ENCODE data around the gene FDXACB1.

Gene FDXACB1

DNA sequence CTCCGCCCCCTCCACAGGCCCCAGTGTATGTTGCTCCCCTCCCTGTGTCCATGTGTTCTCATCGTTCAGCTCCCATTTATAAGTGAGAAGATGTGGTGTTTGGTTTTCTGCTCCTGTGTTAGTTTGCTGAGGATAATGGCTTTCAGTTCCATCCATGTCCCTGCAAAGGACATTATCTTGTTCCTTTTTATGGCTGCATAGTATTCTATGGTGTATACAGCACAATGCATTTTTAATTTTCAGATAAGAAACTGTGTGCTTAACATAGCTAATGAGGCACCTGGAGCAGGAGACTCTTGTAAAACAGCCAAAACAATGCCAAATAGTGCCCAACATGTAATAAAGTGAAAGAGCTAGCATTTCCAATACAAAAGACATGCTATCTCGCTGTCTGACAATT, 29.3 kb downstream of the FDXACB1 start:
- Histone ChIP-seq H3K27me3 (no peaks in the 10 kb centered on the region), H3K27ac (no peak overlapping the region), H3K9me3 (no peaks in the 10 kb centered on the region), H3K36me3 (peaks cover 97% of the 10 kb centered on the region), H3K4me3 (no peak overlapping the region), H3K9ac (no peak overlapping the region), H3K4me1 (no peaks in the 10 kb centered on the region), H3K4me2 (no peak overlapping the region), H4K20me1 (no peaks in the 10 kb centered on the region)
- TF ChIP-seq Cebpa-rat (IDR thresholded peaks at IDR 0.05): no peak

DNA sequence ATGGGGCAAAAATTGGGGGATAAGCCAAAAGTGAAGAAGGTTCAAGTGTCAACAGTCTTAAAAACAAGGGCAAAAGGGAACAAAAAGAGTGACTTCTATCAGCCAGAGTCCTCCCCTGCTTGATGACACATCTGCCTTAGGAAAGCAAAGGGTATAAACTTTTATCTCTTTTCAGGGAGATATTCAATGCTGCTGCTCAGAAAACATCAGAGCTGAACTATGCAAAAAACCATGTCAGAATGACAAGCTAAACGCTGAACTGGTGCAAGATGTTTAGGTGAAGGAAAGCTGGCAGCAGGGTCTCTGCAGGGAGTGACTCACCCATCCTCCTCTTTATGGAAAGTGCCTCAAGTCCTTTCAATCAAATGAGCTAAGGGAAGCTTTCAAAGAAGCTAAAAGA, 32.3 kb downstream of the FDXACB1 start:
- Histone ChIP-seq H3K4me1 (no peaks in the 10 kb centered on the region), H3K4me3 (no peak overlapping the region), H3K27me3 (no peaks in the 10 kb centered on the region), H3K4me2 (no peak overlapping the region), H3K27ac (no peak overlapping the region), H3K36me3 (peaks cover 94% of the 10 kb centered on the region), H3K9me3 (no peaks in the 10 kb centered on the region), H4K20me1 (no peaks in the 10 kb centered on the region), H3K9ac (0 out of 2 replicates have a peak overlapping the region, but pooled peaks have one; percentile 29)
- no peak for TF ChIP-seq Cebpa-rat (IDR thresholded peaks at IDR 0.05)

DNA sequence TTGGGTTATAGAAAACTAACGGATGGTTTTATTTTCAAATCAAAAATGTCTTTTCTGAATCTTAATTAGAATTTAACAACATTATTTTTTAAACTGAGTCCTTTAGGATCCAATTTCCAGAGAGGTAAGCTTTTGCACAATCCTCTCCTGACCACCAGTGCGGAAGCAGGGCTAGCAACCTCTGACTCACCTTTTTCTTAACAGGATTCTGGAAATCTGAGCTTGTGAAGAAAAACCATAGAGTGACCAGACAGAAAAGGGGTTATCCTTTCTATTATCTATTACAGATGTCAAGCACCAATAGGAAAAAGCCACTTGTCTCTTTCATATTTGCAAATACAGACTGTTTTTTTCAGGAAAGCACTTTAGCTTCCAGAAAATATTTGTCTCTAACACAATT, 32.9 kb downstream of the FDXACB1 start:
- H3K4me2 ChIP-seq: no peak overlapping the region
- H3K27ac ChIP-seq: no peak overlapping the region
- no peaks in the 10 kb centered on the region for H4K20me1 ChIP-seq
- no peak overlapping the region for H3K4me3 ChIP-seq
- no peaks in the 10 kb centered on the region for H3K27me3 ChIP-seq
- peaks cover 91% of the 10 kb centered on the region for H3K36me3 ChIP-seq
- no peaks in the 10 kb centered on the region for H3K4me1 ChIP-seq
- no peak overlapping the region for H3K9ac ChIP-seq
- H3K9me3 ChIP-seq: no peaks in the 10 kb centered on the region
- TF ChIP-seq Cebpa-rat (IDR thresholded peaks at IDR 0.05): no peak

DNA sequence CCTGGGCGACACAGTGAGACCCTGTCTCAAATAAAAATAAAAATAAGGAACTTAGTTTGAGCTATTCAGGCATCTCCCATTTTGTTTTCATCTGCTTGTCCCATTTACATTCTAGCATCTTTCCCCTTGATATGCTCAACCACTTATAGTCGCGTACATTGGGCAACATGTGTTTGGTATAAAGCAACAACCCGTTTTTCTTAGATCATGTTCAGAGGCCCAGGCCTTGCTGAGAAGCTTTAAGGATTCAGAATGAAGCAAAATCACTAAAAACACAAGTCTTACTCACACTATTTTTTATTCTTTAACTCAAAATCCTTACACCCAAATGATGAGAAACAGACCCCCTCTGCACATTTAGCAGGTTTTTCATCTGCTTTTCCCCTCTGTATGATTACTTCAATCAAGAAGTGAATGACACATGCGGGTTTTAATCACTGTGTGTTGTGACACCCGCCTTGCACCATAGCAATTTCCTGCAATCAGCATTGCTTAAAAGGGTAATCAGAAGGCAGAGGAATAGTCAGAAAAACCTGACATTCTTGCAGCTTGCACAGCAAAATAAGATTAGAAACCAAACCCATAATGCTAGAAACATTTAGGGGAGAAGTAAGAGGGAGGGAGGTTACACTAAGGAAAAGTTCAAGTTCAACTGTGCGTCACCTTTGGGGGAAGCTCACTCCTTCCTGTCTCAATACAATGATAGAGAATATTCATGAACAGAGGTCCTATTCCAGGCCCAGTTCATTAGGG, 33.5 kb downstream of the FDXACB1 start:
- no peak overlapping the region for H3K4me2 ChIP-seq
- H3K9ac ChIP-seq: no peak overlapping the region
- H3K27me3 ChIP-seq: no peaks in the 10 kb centered on the region
- H3K4me3 ChIP-seq: no peak overlapping the region
- H3K36me3 ChIP-seq: peaks cover 90% of the 10 kb centered on the region
- no peaks in the 10 kb centered on the region for H3K9me3 ChIP-seq
- no peaks in the 10 kb centered on the region for H3K4me1 ChIP-seq
- TF ChIP-seq Cebpa-rat (IDR thresholded peaks at IDR 0.05): no peak
- no peak overlapping the region for H3K27ac ChIP-seq
- no peaks in the 10 kb centered on the region for H4K20me1 ChIP-seq

DNA sequence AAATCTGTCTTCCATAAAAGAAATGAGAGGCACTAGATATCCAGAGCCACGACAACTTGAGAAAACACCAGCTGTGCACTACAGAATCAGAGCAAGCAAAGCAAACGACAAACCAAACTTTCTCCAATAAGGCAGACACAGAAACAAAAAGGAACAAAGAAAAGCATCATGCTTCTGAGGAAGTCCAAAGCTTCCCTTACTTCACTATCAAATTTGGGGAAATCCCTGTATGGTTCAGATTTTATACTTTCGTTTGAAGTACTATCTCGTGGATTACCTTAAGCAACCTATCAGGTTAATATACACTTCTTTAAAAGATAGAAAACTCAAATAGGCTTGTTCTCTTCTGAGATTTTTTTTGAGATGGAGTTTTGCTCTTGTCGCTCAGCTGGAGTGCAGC, 35.3 kb downstream of the FDXACB1 start:
- H3K4me2 ChIP-seq: no peak overlapping the region
- no peak for TF ChIP-seq Cebpa-rat (IDR thresholded peaks at IDR 0.05)
- no peaks in the 10 kb centered on the region for H3K27me3 ChIP-seq
- no peak overlapping the region for H3K27ac ChIP-seq
- H3K9ac ChIP-seq: no peak overlapping the region
- no peaks in the 10 kb centered on the region for H4K20me1 ChIP-seq
- no peaks in the 10 kb centered on the region for H3K4me1 ChIP-seq
- no peak overlapping the region for H3K4me3 ChIP-seq
- peaks cover 78% of the 10 kb centered on the region for H3K36me3 ChIP-seq
- H3K9me3 ChIP-seq: no peaks in the 10 kb centered on the region

DNA sequence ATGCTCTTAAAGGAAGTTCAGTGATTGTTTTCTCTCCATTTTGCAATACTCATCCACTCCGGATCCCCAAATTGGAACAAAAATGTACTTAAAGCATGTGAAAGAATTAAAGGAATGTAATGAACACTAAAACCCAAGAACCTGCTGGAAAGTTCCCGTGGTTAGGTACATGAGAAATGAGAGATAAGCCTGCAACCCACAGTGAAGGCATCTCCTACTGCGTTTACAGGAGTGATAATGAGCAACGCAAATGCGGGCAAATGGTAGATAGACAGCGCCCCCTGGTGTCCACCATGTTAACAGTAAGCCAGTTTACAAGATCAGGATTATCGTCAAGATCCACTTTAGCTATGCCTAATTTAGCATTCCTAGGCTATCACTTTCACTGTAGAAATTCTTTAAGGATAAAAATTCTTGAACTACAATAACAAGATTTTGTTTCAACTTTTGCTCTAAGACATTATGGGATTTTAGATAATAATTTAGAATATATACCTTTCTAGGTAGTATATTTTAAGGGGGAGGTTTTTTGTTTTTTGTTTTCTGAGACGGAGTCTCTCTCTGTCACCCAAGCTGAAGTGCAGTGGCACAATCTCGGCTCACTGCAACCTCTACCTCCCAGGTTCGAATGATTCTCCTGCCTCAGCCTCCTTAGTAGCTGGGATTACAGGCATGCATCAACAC, 37.5 kb downstream of the FDXACB1 start:
- H3K4me3 ChIP-seq: no peak overlapping the region
- no peak for TF ChIP-seq Cebpa-rat (IDR thresholded peaks at IDR 0.05)
- no peaks in the 10 kb centered on the region for H3K27me3 ChIP-seq
- no peak overlapping the region for H3K27ac ChIP-seq
- no peak overlapping the region for H3K9ac ChIP-seq
- H4K20me1 ChIP-seq: no peaks in the 10 kb centered on the region
- no peaks in the 10 kb centered on the region for H3K4me1 ChIP-seq
- H3K9me3 ChIP-seq: no peaks in the 10 kb centered on the region
- peaks cover 75% of the 10 kb centered on the region for H3K36me3 ChIP-seq
- no peak overlapping the region for H3K4me2 ChIP-seq

DNA sequence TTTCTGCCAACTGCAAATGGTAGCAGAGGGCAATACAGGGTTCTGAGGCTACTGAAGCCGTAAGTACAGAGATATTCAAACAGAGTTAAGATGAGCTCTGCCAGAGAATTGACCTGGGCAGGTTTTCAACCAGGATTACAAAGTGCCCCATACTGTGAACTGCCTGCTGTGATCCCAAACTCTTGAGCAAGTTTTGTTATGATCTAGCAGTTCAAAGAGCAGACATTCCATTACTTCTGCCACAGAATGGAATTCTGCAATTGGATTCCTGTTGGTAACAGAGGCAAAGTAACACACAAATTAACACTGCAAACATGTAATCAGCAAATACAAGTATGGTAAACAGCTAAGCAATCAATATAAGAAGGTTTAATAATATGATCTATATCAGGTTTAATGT, 38.8 kb downstream of the FDXACB1 start:
- H3K27me3 ChIP-seq: no peaks in the 10 kb centered on the region
- H3K9me3 ChIP-seq: no peaks in the 10 kb centered on the region
- H3K36me3 ChIP-seq: peaks cover 75% of the 10 kb centered on the region
- no peak overlapping the region for H3K27ac ChIP-seq
- H3K4me1 ChIP-seq: no peaks in the 10 kb centered on the region
- H4K20me1 ChIP-seq: no peaks in the 10 kb centered on the region
- no peak overlapping the region for H3K4me2 ChIP-seq
- no peak overlapping the region for H3K4me3 ChIP-seq
- no peak overlapping the region for H3K9ac ChIP-seq
- TF ChIP-seq Cebpa-rat (IDR thresholded peaks at IDR 0.05): no peak

DNA sequence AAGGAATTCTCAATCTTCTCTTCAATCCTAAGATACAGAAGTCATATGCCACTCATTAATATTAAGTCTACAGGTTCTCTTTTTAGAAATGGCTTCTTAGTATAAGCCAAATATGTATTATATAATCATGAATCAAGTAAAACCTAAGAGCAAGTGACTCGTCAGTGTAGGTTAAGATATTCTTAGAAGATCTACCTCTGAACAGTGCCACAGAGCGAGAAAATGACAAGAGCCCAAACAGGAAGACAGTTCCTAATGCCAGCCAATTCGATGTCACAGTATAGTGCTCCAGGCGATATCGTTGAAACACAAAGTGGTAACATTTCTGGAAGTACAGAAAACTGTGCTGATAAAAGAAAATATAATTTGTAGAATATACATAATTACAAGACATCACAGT, 40.9 kb downstream of the FDXACB1 start:
- H3K27ac ChIP-seq: no peak overlapping the region
- H3K4me1 ChIP-seq: no peaks in the 10 kb centered on the region
- H3K36me3 ChIP-seq: peaks cover 75% of the 10 kb centered on the region
- H3K9ac ChIP-seq: no peak overlapping the region
- TF ChIP-seq Cebpa-rat (IDR thresholded peaks at IDR 0.05): no peak
- no peaks in the 10 kb centered on the region for H3K9me3 ChIP-seq
- H3K4me3 ChIP-seq: no peak overlapping the region
- H3K4me2 ChIP-seq: no peak overlapping the region
- H3K27me3 ChIP-seq: no peaks in the 10 kb centered on the region
- no peaks in the 10 kb centered on the region for H4K20me1 ChIP-seq

DNA sequence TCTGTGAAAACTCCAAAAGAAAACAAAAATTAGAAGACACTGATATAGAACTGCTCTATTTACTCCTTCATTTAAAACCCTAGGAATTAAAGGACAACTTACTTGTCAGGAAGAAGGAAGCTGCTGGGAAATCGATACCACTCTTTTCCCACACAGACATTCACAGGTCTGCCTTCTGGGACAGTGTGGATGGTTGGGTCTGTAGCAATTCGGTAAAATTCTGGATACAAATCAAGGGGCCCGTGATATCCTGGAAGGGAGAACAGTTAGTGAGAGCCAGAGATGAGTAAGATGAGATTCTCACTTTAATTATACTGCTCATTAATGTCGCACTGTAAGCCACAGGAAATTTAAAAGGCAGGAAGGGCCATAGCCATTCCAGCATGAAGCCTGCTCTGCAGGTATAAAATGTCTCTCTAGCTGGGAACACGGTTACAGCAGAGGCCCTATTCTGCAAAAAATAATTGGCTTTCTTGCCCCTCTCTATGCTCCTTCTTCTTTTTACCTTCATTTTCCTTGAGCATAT, 41.5 kb downstream of the FDXACB1 start:
- Histone ChIP-seq H3K27me3 (no peaks in the 10 kb centered on the region), H3K4me3 (no peak overlapping the region), H3K36me3 (peaks cover 70% of the 10 kb centered on the region), H3K27ac (no peak overlapping the region), H3K4me1 (no peaks in the 10 kb centered on the region), H3K9me3 (no peaks in the 10 kb centered on the region), H3K9ac (no peak overlapping the region), H4K20me1 (no peaks in the 10 kb centered on the region), H3K4me2 (no peak overlapping the region)
- TF ChIP-seq Cebpa-rat (IDR thresholded peaks at IDR 0.05): no peak

DNA sequence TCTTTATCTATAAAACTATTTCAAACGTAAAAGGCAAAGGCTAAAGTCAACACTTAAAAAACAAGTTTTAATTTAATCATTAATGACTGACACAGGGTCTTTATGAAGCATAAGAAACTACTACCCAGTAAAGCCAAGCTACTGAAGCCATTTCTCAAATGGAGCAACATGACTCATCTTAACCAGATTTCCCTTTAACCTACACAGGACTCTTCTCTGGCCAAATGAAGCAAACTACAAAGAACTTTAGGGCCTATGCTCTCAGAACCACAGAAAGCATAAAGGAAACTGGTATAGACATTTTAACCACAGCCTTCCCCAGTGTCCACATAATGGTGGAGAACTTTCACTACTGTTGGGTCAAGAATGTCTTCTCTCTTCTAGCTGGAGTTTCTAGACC, 42.2 kb downstream of the FDXACB1 start:
- Histone ChIP-seq H3K27ac (no peak overlapping the region), H3K27me3 (no peaks in the 10 kb centered on the region), H3K4me2 (no peak overlapping the region), H3K4me3 (no peak overlapping the region), H4K20me1 (no peaks in the 10 kb centered on the region), H3K36me3 (peaks cover 70% of the 10 kb centered on the region), H3K4me1 (no peaks in the 10 kb centered on the region), H3K9me3 (no peaks in the 10 kb centered on the region), H3K9ac (no peak overlapping the region)
- no peak for TF ChIP-seq Cebpa-rat (IDR thresholded peaks at IDR 0.05)
